ENCODE measurements around the gene HOXB4. TPM values are rescaled to one million over a fixed set of nuclear protein-coding genes. Genes with fewer than 3 reads are reported as not detected.

The HOXB4 gene
- total RNA-seq, 1 experiment from 2014 or later = not detected

DNA sequence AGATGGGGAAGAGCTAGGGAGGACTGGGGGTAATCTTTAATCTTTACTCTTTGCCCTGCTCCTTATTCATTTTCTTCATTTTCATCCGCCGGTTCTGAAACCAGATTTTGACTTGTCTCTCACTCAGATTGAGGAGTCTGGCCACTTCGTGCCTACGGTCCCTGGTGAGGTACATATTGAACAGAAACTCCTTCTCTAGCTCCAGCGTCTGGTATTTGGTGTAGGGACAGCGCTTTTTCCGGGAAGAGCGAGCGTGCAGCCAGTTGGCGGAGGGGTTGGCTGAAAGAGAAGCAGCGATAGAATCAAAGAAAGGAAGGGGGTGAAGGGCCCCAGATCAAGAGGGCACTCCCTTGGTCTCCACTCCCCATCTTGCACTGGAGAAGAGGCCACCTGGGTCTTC lies 44.7 kb upstream of the HOXB4 start:
- no peak overlapping the region for H2AFZ ChIP-seq (ENCODE audit: low read length)
- no peak overlapping the region for H3K27ac ChIP-seq (ENCODE audit: insufficient read length, low read depth, low read length)
- no CpG with 5 or more reads among the region's 11 CpGs for WGBS (ENCODE audit: extremely low coverage, insufficient read length, low lambda C conversion rate)
- no peak overlapping the region for H3K27ac Mint-ChIP-seq
- H2BK15ac ChIP-seq (ENCODE audit: low read depth, low read length) = no peak overlapping the region
- no peaks in the 10 kb centered on the region for H3K9me3 ChIP-seq (ENCODE audit: control insufficient read depth, low read depth, low read length)
- no peak overlapping the region for H4K8ac ChIP-seq (replicated peaks; ENCODE audit: insufficient read length, low read depth, low read length)
- no peak overlapping the region for H3K9ac ChIP-seq (ENCODE audit: extremely low read depth, insufficient read length, low read length)
- H3K79me1 ChIP-seq (ENCODE audit: insufficient read depth, low read depth, low read length, poor library complexity, severe bottlenecking) = no peaks in the 10 kb centered on the region
- H3K79me2 ChIP-seq (ENCODE audit: insufficient read depth, low read length) = no peaks in the 10 kb centered on the region
- H3K4me1 ChIP-seq (ENCODE audit: insufficient read depth, low read length) = no peaks in the 10 kb centered on the region; the same call in 1 of the 2 replicates
- H3K23me2 ChIP-seq (ENCODE audit: insufficient read length, low read depth, low read length, poor library complexity, severe bottlenecking) = peaks cover 5% of the 10 kb centered on the region
- peaks cover 7 to 23% of the 10 kb centered on the region in 2 experiments for H3K4me1 Mint-ChIP-seq
- no peak overlapping the region for H4K91ac ChIP-seq (ENCODE audit: insufficient read length, low read depth, low read length)
- no peak overlapping the region for H3T11ph ChIP-seq (ENCODE audit: low read length)
- DNase-seq = no peak
- no peaks in the 10 kb centered on the region for H4K20me1 ChIP-seq (ENCODE audit: control insufficient read depth, insufficient read depth, insufficient read length)
- peaks cover 97% of the 10 kb centered on the region for H3K27me3 ChIP-seq (ENCODE audit: insufficient read depth, low read length)
- no peak overlapping the region for H3K56ac ChIP-seq (ENCODE audit: insufficient read length, low read depth, low read length)
- H3K18ac ChIP-seq (ENCODE audit: insufficient read length, low read depth, low read length) = no peak overlapping the region
- no peak overlapping the region for H2BK20ac ChIP-seq (ENCODE audit: low read depth, low read length, poor library complexity, severe bottlenecking)
- H3K14ac ChIP-seq (ENCODE audit: insufficient read depth, low read length) = no peak overlapping the region
- no peak overlapping the region for H2BK120ac ChIP-seq (ENCODE audit: low read depth, low read length, poor library complexity, severe bottlenecking)
- H3K27me3 Mint-ChIP-seq (ENCODE audit: low read depth) = peaks cover 100% of the 10 kb centered on the region
- no peak overlapping the region for H3K4ac ChIP-seq (ENCODE audit: low read depth, low read length)
- no peak overlapping the region for H3K4me3 Mint-ChIP-seq
- H2BK12ac ChIP-seq (ENCODE audit: insufficient read length, low read depth, low read length) = no peak overlapping the region
- no peak overlapping the region for H3K4me2 ChIP-seq (ENCODE audit: insufficient read depth, insufficient read length, low read length)
- no peak overlapping the region for H3K23ac ChIP-seq (ENCODE audit: insufficient read length, low read depth, low read length)
- peaks cover 3 to 14% of the 10 kb centered on the region in 2 experiments; a peak in 3 of 5 replicates for H3K9me3 Mint-ChIP-seq
- no peak for TF ChIP-seq CTCF (conservative IDR thresholded peaks at IDR 0.05)
- H3K36me3 Mint-ChIP-seq (ENCODE audit: insufficient read depth in 1 of 3, low read depth in 3 of 3) = peaks cover 0 to 2% (median 0%) of the 10 kb centered on the region in 3 experiments; a peak in 1 of 7 replicates
- H2BK5ac ChIP-seq (ENCODE audit: insufficient read length, low read length) = no peak overlapping the region
- no peak overlapping the region for H2AK5ac ChIP-seq (ENCODE audit: insufficient read length, low read length)
- no peak overlapping the region for H4K5ac ChIP-seq (ENCODE audit: insufficient read length, low read depth, low read length)

Measured in H9 (cell line).